Measurements from ENCODE around the gene HLX. TPM values are rescaled to one million over a fixed set of nuclear protein-coding genes. Genes with fewer than 3 reads are reported as not detected.

Gene HLX
- total RNA-seq, 1 experiment from 2014 or later, result 1.8 TPM

DNA sequence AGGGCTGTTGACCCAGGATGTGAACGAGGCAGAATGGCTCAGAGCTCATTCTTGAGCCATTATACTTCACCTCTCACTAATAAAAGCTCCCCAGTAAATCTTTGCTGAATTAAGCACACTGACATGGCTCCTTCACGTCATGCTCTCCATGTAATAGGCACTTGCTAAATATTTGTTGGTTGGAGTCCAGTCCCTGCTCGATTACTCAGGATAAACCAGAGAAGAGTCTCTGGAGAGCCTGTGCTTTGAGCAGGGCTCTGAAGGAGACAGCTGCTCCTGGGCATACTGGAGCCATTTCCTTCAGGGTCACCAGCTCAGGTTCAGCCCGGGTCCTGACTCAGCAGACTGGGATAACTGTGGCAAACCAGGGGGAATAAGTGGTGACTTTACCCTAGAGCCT lies 46.9 kb downstream of the HLX start:
- H3K4me2 ChIP-seq (ENCODE audit: low read length), result no peak overlapping the region
- BruUV-seq (replicated peaks), result no TSS peak

DNA sequence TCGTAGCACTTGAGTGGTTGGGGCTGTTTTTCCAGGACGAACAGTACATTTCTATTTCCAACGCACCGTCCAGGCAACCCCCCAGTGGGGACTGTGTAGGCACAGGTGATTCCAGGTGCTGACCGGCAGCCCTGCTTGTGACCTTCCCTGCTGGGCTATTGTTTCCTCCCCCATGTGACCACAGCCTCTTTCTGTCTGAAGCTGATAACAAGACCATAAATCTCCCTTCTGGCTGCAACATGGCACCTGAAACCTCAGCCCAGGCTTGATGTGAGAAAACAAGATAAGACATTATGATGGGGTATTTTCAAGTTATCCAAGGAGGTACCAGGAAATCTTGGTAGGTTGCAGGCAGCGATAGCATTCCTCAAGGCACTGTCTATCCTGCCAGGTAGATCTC lies 48.2 kb downstream of the HLX start:
- H3K9ac ChIP-seq (ENCODE audit: low read length), result no peak overlapping the region
- ATAC-seq, result no peak
- H3K36me3 ChIP-seq (ENCODE audit: control insufficient read depth in 1 of 2, insufficient read depth in 2 of 2, low read length in 2 of 2), result no peaks in the 10 kb centered on the region
- H3K4me3 ChIP-seq (replicated peaks in 1 of 2; ENCODE audit: low read depth in 1 of 2, low read length in 2 of 2), result no peak overlapping the region
- intact Hi-C loops (cut with micrococcal nuclease), result no loop called here
- ChIA-PET CTCF (no interaction called here), RAD21 (ENCODE audit: low non-redundant PET in 1 of 2, low total read pairs in 2 of 2, uncharacterized antibody in 2 of 2, unreplicated experiment in 2 of 2) (no interaction called here), POLR2A (no interaction called here)
- H3K4me2 ChIP-seq (ENCODE audit: low read length), result no peak overlapping the region
- no peak for TF ChIP-seq CBX3 (IDR thresholded peaks at IDR 0.05; ENCODE audit: low read depth)
- TF ChIP-seq FOSL1 (IDR thresholded peaks at IDR 0.05; ENCODE audit: low read depth), result no peak
- no peak for TF ChIP-seq ZFX (IDR thresholded peaks at IDR 0.05)
- TF ChIP-seq, protein P1, sequence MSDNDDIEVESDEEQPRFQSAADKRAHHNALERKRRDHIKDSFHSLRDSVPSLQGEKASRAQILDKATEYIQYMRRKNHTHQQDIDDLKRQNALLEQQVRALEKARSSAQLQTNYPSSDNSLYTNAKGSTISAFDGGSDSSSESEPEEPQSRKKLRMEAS (IDR thresholded peaks at IDR 0.05), result no peak
- no peak for TF ChIP-seq EZH2 (IDR thresholded peaks at IDR 0.05)
- TF ChIP-seq RAD21 (IDR thresholded peaks at IDR 0.05; ENCODE audit: low read depth), result no peak
- TF ChIP-seq ELF1 (IDR thresholded peaks at IDR 0.05; ENCODE audit: borderline replicate concordance, low read depth), result no peak
- no peak for TF ChIP-seq ZNF274 (IDR thresholded peaks at IDR 0.05; ENCODE audit: low read depth, low read length)
- TF ChIP-seq, protein P2, sequence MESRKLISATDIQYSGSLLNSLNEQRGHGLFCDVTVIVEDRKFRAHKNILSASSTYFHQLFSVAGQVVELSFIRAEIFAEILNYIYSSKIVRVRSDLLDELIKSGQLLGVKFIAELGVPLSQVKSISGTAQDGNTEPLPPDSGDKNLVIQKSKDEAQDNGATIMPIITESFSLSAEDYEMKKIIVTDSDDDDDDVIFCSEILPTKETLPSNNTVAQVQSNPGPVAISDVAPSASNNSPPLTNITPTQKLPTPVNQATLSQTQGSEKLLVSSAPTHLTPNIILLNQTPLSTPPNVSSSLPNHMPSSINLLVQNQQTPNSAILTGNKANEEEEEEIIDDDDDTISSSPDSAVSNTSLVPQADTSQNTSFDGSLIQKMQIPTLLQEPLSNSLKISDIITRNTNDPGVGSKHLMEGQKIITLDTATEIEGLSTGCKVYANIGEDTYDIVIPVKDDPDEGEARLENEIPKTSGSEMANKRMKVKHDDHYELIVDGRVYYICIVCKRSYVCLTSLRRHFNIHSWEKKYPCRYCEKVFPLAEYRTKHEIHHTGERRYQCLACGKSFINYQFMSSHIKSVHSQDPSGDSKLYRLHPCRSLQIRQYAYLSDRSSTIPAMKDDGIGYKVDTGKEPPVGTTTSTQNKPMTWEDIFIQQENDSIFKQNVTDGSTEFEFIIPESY (IDR thresholded peaks at IDR 0.05; ENCODE audit: extremely low read depth, insufficient replicate concordance, low read length), result no peak
- TF ChIP-seq, protein P3, sequence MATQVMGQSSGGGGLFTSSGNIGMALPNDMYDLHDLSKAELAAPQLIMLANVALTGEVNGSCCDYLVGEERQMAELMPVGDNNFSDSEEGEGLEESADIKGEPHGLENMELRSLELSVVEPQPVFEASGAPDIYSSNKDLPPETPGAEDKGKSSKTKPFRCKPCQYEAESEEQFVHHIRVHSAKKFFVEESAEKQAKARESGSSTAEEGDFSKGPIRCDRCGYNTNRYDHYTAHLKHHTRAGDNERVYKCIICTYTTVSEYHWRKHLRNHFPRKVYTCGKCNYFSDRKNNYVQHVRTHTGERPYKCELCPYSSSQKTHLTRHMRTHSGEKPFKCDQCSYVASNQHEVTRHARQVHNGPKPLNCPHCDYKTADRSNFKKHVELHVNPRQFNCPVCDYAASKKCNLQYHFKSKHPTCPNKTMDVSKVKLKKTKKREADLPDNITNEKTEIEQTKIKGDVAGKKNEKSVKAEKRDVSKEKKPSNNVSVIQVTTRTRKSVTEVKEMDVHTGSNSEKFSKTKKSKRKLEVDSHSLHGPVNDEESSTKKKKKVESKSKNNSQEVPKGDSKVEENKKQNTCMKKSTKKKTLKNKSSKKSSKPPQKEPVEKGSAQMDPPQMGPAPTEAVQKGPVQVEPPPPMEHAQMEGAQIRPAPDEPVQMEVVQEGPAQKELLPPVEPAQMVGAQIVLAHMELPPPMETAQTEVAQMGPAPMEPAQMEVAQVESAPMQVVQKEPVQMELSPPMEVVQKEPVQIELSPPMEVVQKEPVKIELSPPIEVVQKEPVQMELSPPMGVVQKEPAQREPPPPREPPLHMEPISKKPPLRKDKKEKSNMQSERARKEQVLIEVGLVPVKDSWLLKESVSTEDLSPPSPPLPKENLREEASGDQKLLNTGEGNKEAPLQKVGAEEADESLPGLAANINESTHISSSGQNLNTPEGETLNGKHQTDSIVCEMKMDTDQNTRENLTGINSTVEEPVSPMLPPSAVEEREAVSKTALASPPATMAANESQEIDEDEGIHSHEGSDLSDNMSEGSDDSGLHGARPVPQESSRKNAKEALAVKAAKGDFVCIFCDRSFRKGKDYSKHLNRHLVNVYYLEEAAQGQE (IDR thresholded peaks at IDR 0.05; ENCODE audit: low read depth), result no peak
- no peak for TF ChIP-seq TCF7L2 (IDR thresholded peaks at IDR 0.05; ENCODE audit: borderline replicate concordance, extremely low read depth, insufficient read depth, insufficient read length)
- no peak for TF ChIP-seq SIN3A (IDR thresholded peaks at IDR 0.05; ENCODE audit: low read depth)
- no peak for TF ChIP-seq JUND (IDR thresholded peaks at IDR 0.05)
- no TSS peak for BruUV-seq (replicated peaks)
- no peaks in the 10 kb centered on the region for H3K27me3 ChIP-seq (ENCODE audit: insufficient read depth, low read length)
- H3K79me2 ChIP-seq (ENCODE audit: insufficient read depth, low read length), result no peaks in the 10 kb centered on the region
- H3K9me3 ChIP-seq (ENCODE audit: control insufficient read depth in 1 of 2, insufficient read depth in 1 of 2, low read depth in 1 of 2, low read length in 2 of 2), result no peaks in the 10 kb centered on the region
- no peaks in the 10 kb centered on the region for H3K4me1 ChIP-seq (ENCODE audit: control insufficient read depth in 1 of 2, insufficient read depth in 2 of 2, low read length in 2 of 2)
- H2AFZ ChIP-seq (ENCODE audit: low read depth, low read length, poor library complexity, severe bottlenecking), result no peak overlapping the region
- DNase-seq (ENCODE audit: low read depth, low spot score), result no peak
- no peaks in the 10 kb centered on the region for H3K9me2 ChIP-seq (ENCODE audit: insufficient read depth)
- no peak overlapping the region for H3K27ac ChIP-seq (ENCODE audit: low read depth, low read length)
- H4K20me1 ChIP-seq (ENCODE audit: insufficient read depth), result no peaks in the 10 kb centered on the region

More for the DNA sequence above, 46.9 kb downstream of the HLX start:
- DNase-seq (ENCODE audit: low read depth, low spot score) (no peak), ATAC-seq (no peak)
- Histone ChIP-seq H3K79me2 (ENCODE audit: insufficient read depth, low read length) (no peaks in the 10 kb centered on the region), H3K9ac (ENCODE audit: low read length) (no peak overlapping the region), H3K4me3 (replicated peaks in 1 of 2; ENCODE audit: low read depth in 1 of 2, low read length in 2 of 2) (no peak overlapping the region), H3K36me3 (ENCODE audit: control insufficient read depth in 1 of 2, insufficient read depth in 2 of 2, low read length in 2 of 2) (no peaks in the 10 kb centered on the region), H3K27ac (ENCODE audit: low read depth, low read length) (no peak overlapping the region), H3K9me3 (ENCODE audit: control insufficient read depth in 1 of 2, insufficient read depth in 1 of 2, low read depth in 1 of 2, low read length in 2 of 2) (no peaks in the 10 kb centered on the region), H2AFZ (ENCODE audit: low read depth, low read length, poor library complexity, severe bottlenecking) (no peak overlapping the region), H3K27me3 (ENCODE audit: insufficient read depth, low read length) (no peaks in the 10 kb centered on the region), H4K20me1 (ENCODE audit: insufficient read depth) (no peaks in the 10 kb centered on the region), H3K9me2 (ENCODE audit: insufficient read depth) (no peaks in the 10 kb centered on the region), H3K4me1 (ENCODE audit: control insufficient read depth in 1 of 2, insufficient read depth in 2 of 2, low read length in 2 of 2) (no peaks in the 10 kb centered on the region)
- ChIA-PET CTCF (no interaction called here), RAD21 (ENCODE audit: low non-redundant PET in 1 of 2, low total read pairs in 2 of 2, uncharacterized antibody in 2 of 2, unreplicated experiment in 2 of 2) (no interaction called here), POLR2A (no interaction called here)
- TF ChIP-seq CBX3 (IDR thresholded peaks at IDR 0.05; ENCODE audit: low read depth) (no peak), ZNF274 (IDR thresholded peaks at IDR 0.05; ENCODE audit: low read depth, low read length) (no peak), ZFX (IDR thresholded peaks at IDR 0.05) (no peak), SIN3A (IDR thresholded peaks at IDR 0.05; ENCODE audit: low read depth) (no peak), CEBPB (IDR thresholded peaks at IDR 0.05; ENCODE audit: low read depth) (no peak), EZH2 (IDR thresholded peaks at IDR 0.05) (no peak), EGR1 (IDR thresholded peaks at IDR 0.05; ENCODE audit: low read depth) (no peak), EZH2phosphoT487 (IDR thresholded peaks at IDR 0.05; ENCODE audit: borderline replicate concordance) (no peak), POLR2A (IDR thresholded peaks at IDR 0.05; ENCODE audit: borderline replicate concordance, extremely low read depth, insufficient read depth, insufficient read length) (no peak), POLR2AphosphoS5 (IDR thresholded peaks at IDR 0.05; ENCODE audit: low read depth, low read length) (no peak)
- intact Hi-C loops (cut with micrococcal nuclease), result no loop called here

Measured in HCT116 (cell line).